ENCODE results near the gene IPO5.

DNA sequence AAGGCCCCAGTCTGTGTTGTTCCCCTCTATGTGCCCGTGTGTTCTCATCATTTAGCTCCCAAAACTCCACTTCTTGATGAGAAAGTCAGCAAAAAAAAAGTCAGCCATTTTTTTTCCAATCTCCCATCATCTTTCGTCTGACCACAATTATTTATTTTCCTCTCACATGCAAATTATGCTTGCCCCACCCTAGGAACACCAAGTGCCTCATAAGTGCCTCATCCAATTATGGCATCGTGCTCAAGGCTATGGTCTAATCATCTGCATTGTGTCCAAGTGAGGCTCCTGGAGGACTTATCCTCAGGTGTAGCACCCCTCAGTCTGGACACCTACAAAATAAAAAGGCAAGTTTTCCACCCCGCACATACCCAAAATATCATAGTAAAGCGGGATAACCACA, 20.8 kb upstream of the IPO5 start:
- TF ChIP-seq, protein P1, sequence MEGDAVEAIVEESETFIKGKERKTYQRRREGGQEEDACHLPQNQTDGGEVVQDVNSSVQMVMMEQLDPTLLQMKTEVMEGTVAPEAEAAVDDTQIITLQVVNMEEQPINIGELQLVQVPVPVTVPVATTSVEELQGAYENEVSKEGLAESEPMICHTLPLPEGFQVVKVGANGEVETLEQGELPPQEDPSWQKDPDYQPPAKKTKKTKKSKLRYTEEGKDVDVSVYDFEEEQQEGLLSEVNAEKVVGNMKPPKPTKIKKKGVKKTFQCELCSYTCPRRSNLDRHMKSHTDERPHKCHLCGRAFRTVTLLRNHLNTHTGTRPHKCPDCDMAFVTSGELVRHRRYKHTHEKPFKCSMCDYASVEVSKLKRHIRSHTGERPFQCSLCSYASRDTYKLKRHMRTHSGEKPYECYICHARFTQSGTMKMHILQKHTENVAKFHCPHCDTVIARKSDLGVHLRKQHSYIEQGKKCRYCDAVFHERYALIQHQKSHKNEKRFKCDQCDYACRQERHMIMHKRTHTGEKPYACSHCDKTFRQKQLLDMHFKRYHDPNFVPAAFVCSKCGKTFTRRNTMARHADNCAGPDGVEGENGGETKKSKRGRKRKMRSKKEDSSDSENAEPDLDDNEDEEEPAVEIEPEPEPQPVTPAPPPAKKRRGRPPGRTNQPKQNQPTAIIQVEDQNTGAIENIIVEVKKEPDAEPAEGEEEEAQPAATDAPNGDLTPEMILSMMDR (IDR thresholded peaks at IDR 0.05): no peak
- TF ChIP-seq POLR2AphosphoS5 (IDR thresholded peaks at IDR 0.05): no peak
- no peak for TF ChIP-seq EP300 (IDR thresholded peaks at IDR 0.05)

Data from sigmoid colon (tissue), 4 donors.